ENCODE measurements around the gene HGF.

GRCh38 chr7:81662531-81662930 lies 107.3 kb downstream of the HGF start:
- no peak for TF ChIP-seq POLR2A (IDR thresholded peaks at IDR 0.05)
- TF ChIP-seq, protein P1, sequence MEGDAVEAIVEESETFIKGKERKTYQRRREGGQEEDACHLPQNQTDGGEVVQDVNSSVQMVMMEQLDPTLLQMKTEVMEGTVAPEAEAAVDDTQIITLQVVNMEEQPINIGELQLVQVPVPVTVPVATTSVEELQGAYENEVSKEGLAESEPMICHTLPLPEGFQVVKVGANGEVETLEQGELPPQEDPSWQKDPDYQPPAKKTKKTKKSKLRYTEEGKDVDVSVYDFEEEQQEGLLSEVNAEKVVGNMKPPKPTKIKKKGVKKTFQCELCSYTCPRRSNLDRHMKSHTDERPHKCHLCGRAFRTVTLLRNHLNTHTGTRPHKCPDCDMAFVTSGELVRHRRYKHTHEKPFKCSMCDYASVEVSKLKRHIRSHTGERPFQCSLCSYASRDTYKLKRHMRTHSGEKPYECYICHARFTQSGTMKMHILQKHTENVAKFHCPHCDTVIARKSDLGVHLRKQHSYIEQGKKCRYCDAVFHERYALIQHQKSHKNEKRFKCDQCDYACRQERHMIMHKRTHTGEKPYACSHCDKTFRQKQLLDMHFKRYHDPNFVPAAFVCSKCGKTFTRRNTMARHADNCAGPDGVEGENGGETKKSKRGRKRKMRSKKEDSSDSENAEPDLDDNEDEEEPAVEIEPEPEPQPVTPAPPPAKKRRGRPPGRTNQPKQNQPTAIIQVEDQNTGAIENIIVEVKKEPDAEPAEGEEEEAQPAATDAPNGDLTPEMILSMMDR (IDR thresholded peaks at IDR 0.05): no peak
